Naive B cell (primary cell): ENCODE measurements around the gene ALG14. TPM values are rescaled to one million over a fixed set of nuclear protein-coding genes. Genes with fewer than 3 reads are reported as not detected.
"Not testable (repeated sequence)": the region's sequence is repeated elsewhere in the genome, so short reads cannot be mapped to it uniquely, and the experiment has no call there.

Experiments
- ATAC-seq, 2 donors: fragments of 150-1000 bp; cut with Tn5 transposase; 2 replicates each; pipeline ENCODE4 v1.10.0; 2021; ENCODE audit warnings: low read depth in 2 of 2, mild to moderate bottlenecking in 2 of 2, moderate library complexity in 2 of 2
- DNase-seq: peaks from one replicate; pipeline ENCODE4 v3.0.0; 2022
- H3K27ac Mint-ChIP-seq, 6 donors: one replicate each; pipeline ENCODE4 v1.8.0; 2020 to 2022; ENCODE audit warnings: mild to moderate bottlenecking in 6 of 6, mixed read lengths in 6 of 6, moderate library complexity in 5 of 6, inconsistent platforms in 2 of 6
- H3K27me3 Mint-ChIP-seq, 3 donors: one replicate each; pipeline ENCODE4 v1.8.0; 2021 to 2022; ENCODE audit warnings: mixed read lengths in 3 of 3, mild to moderate bottlenecking in 1 of 3
- H3K36me3 Mint-ChIP-seq, 2 donors: one replicate each; pipeline ENCODE4 v1.8.0; 2020 to 2022; ENCODE audit warnings: mixed read lengths in 2 of 2, inconsistent platforms in 1 of 2, mild to moderate bottlenecking in 1 of 2
- H3K4me1 Mint-ChIP-seq, 3 donors: one replicate each; pipeline ENCODE4 v1.8.0; 2020 to 2022; ENCODE audit warnings: mixed read lengths in 3 of 3, inconsistent platforms in 1 of 3, mild to moderate bottlenecking in 1 of 3, moderate library complexity in 1 of 3
- H3K4me3 Mint-ChIP-seq, 8 donors: one replicate each; pipeline ENCODE4 v1.8.0; 2020 to 2022; ENCODE audit warnings: mild to moderate bottlenecking in 8 of 8, mixed read lengths in 8 of 8, moderate library complexity in 8 of 8, inconsistent platforms in 2 of 8
- H3K9me3 Mint-ChIP-seq, 7 donors: one replicate each; pipeline ENCODE4 v1.8.0; 2020 to 2022; ENCODE audit warnings: mixed read lengths in 7 of 7, mild to moderate bottlenecking in 5 of 7, inconsistent platforms in 2 of 7, moderate library complexity in 1 of 7
- polyA plus RNA-seq, 6 donors: library from polyadenylated mRNA; unstranded; fragments of 300-500 nt; fragmentation: Illumina TruSeq; gene quantifications; one replicate each; pipeline ENCODE4 v1.2.3, GENCODE V29; 2021; ENCODE audit warnings: low read depth in 6 of 6

Gene ALG14
- polyA plus RNA-seq, 6 donors from 2014 or later: 1.5 to 20.7 (median 6.0) TPM

DNA sequence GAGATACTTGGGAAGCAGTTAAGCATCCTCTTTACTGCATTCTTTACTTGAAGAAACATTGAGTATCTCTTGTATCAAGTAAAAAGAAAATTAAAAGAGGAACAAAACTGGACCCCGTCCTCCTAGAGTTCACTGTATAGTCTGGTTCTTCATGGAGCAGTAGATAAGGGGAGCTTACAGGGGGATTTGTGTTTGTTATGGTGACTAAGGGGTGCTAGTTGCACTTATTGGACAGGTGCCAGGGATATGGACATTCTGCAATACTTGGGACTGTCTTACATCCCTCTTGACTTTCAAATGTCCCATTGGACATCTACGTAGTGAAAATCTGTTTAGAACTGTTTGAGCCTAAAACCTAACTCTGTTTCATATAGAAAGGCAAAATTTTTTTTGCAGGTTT is 67.2 kb downstream of the ALG14 start:
- no peak for ATAC-seq
- Mint-ChIP-seq H3K9me3 (no peaks in the 10 kb centered on the region), H3K27ac (peak overlapping the region in 1 of 6 donors; percentile 2), H3K36me3 (no peaks in the 10 kb centered on the region), H3K4me3 (no peak overlapping the region), H3K4me1 (peaks cover 3 to 5% (median 3%) of the 10 kb centered on the region in 3 donors), H3K27me3 (no peaks in the 10 kb centered on the region)
- DNase-seq: no peak

DNA sequence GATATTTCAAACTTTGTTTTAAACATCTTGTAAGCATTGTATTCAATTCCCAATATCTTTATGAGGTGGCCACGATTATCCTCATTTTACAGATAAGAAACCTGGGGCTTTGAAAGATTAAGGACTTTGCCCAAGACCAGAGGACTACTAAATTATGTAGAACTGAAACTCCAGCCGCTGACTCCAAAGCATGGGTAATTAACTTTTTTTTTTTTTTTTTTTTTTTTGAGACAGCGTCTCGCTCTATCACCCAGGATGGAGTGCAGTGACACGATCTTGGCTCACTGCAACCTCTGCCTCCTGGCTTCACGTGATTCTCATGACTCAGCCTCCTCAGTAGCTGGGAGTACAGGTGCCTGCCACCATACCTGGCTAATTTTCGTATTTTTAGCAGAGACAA is 68.7 kb downstream of the ALG14 start:
- Mint-ChIP-seq H3K27ac (no peak overlapping the region), H3K4me1 (peaks cover 3 to 5% (median 3%) of the 10 kb centered on the region in 3 donors)
- peak in 1 of 2 donors; percentile 35 for ATAC-seq

GRCh38 chr1:95003433-95003738 is 69.4 kb downstream of the ALG14 start:
- no peak for ATAC-seq
- no peak overlapping the region for H3K27ac Mint-ChIP-seq
- DNase-seq: no peak
- no peaks in the 10 kb centered on the region for H3K27me3 Mint-ChIP-seq
- peaks cover 3 to 5% (median 3%) of the 10 kb centered on the region in 3 donors for H3K4me1 Mint-ChIP-seq
- H3K9me3 Mint-ChIP-seq: no peaks in the 10 kb centered on the region
- no peaks in the 10 kb centered on the region for H3K36me3 Mint-ChIP-seq
- H3K4me3 Mint-ChIP-seq: no peak overlapping the region

More for the DNA sequence above, 68.7 kb downstream of the ALG14 start:
- Mint-ChIP-seq H3K27me3 (no peaks in the 10 kb centered on the region), H3K9me3 (no peaks in the 10 kb centered on the region), H3K36me3 (no peaks in the 10 kb centered on the region), H3K4me3 (no peak overlapping the region)
- DNase-seq: no peak

DNA sequence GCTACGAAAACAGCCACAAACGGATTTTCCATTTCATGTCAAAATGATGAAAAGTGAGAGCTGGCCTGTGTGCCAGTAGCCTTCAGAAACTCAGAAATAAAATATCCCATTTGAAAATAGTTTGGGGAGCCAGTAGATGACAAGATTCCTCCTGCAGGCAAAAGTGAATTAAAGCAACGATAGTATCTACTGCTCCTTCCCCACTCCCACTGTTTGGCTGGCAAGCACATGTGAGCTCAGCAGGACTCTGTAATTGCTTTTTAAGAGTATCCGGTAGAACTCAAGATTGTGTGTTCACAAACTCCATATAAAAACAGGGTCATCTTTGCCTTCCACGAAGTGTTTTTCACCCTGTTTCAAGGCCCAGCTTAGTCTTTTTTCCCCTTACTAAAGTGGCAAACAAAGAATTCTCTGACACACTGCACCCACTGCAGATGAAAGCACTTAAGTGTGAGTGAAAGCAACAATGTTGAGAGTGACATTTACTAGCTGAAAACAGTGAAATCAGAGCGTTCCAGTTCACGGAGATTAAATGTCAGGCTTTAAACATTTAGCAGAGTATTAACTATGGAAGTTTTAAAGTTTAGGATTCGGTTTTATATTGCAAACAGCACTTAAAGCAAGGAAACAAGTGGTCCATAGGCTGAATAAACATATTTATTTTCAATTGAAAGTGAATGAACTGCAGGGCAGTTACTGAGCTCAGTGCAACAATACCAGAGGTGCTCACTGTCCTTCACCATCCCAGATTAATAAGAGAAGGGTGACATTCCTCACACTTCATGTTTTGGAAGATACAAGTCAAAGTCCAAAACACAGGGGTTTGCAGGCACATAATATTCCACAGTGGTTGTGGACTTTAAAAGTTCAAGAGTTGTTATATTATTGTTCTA is 70.0 kb downstream of the ALG14 start:
- peaks cover 3 to 5% (median 3%) of the 10 kb centered on the region in 3 donors for H3K4me1 Mint-ChIP-seq
- H3K27ac Mint-ChIP-seq: no peak overlapping the region
- no peaks in the 10 kb centered on the region for H3K36me3 Mint-ChIP-seq
- no peak for DNase-seq
- H3K9me3 Mint-ChIP-seq: no peaks in the 10 kb centered on the region
- no peak for ATAC-seq
- H3K27me3 Mint-ChIP-seq: no peaks in the 10 kb centered on the region
- H3K4me3 Mint-ChIP-seq: no peak overlapping the region

GRCh38 chr1:95002164-95002539 is 70.6 kb downstream of the ALG14 start:
- Mint-ChIP-seq H3K9me3 (no peaks in the 10 kb centered on the region), H3K27ac (peak overlapping the region in 1 of 6 donors; percentile 64)
- no peak for DNase-seq

DNA sequence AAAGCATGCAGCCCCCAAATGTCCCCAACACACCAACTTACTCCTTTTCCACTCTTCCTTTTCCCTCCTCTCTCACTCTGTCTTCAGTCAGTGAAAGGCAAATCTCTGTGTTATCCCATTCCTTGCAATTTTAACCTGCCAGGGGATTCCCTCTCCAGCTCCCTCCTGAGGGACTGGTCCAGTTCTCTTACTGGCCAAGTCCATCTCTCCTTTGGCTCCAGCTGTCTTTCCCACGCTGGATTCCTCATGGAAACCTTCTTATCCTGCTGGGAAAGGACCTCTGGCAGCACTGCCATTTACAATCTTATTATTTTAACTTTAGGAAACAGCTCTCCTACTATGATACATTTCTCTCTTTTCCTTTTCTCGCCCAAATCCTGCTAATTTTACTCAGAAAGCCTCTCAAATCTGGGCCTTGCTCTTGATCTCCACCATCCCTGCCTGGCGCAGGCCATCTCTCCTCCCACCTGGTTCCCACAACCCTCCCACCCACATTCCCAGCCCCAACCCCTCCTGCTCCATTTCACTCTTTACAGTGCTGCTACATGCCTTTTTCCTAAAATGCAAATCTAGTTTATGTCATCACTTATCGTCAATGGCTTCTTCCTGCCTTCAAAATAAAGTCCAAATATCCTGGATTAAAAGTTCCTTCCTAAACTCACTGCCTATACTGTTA is 73.2 kb downstream of the ALG14 start:
- no peaks in the 10 kb centered on the region for H3K9me3 Mint-ChIP-seq
- no peak for ATAC-seq
- H3K27ac Mint-ChIP-seq: peak overlapping the region in 3 of 6 donors; percentile 2 to 88 (median 63)
- no peaks in the 10 kb centered on the region for H3K27me3 Mint-ChIP-seq
- no peaks in the 10 kb centered on the region for H3K36me3 Mint-ChIP-seq
- no peak overlapping the region for H3K4me3 Mint-ChIP-seq
- peaks cover 3 to 11% (median 7%) of the 10 kb centered on the region in 3 donors for H3K4me1 Mint-ChIP-seq
- DNase-seq: no peak

More at GRCh38 chr1:95002164-95002539, 70.6 kb downstream of the ALG14 start:
- Mint-ChIP-seq H3K36me3 (no peaks in the 10 kb centered on the region), H3K4me1 (peaks cover 3 to 5% (median 3%) of the 10 kb centered on the region in 3 donors), H3K27me3 (no peaks in the 10 kb centered on the region), H3K4me3 (no peak overlapping the region)
- ATAC-seq: no peak

- DNase-seq: no peak
These were observed 74.0 kb downstream of the ALG14 start for GRCh38 chr1:94998748-94999147.

DNA sequence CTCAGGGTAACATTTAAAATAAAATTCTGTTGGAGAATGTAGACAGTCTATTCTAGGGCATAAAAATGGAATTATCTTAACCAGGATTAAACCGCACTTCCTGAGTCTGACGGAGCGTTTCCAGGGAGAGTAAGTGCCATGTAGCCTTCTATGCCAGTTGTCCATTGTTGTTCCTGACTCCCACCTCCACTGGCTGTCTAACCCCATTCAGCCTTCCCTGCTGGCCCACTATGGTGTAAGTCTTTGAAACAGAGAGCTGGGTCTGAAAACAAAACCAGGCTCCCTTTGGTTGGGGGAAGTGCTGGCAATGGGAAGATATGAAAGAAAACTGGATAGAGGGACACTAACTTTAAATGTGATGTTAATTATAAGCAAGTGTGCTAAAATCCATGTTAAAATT is 74.6 kb downstream of the ALG14 start:
- Mint-ChIP-seq H3K27ac (no peak overlapping the region), H3K36me3 (no peaks in the 10 kb centered on the region), H3K4me1 (peaks cover 0 to 6% (median 4%) of the 10 kb centered on the region in 3 donors), H3K9me3 (no peaks in the 10 kb centered on the region), H3K4me3 (no peak overlapping the region), H3K27me3 (no peaks in the 10 kb centered on the region)
- ATAC-seq: no peak
- DNase-seq: no peak

More at GRCh38 chr1:94998748-94999147, 74.0 kb downstream of the ALG14 start:
- Mint-ChIP-seq H3K27ac (no peak overlapping the region), H3K27me3 (no peaks in the 10 kb centered on the region), H3K4me3 (no peak overlapping the region), H3K36me3 (no peaks in the 10 kb centered on the region), H3K4me1 (peaks cover 0 to 7% (median 4%) of the 10 kb centered on the region in 3 donors), H3K9me3 (no peaks in the 10 kb centered on the region)
- no peak for ATAC-seq

DNA sequence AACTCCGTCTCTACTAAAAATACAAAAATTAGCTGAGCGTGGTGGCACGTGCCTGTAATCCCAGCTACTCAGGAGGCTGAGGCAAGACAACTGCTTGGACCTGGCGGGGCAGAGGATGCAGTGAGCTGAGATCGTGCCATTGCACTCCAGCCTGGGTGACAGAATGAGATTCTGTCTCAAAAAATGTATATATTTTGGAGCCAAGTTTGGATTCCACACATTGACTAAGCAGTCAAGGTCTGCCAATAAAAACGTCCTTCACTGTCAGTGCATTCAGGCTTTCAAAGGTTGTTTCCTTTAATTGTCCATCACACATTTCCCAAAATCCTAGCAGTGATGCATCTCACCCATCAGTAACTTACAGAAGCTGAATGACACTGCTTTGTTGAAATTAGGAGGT is 77.2 kb downstream of the ALG14 start:
- ATAC-seq, H3K9me3 Mint-ChIP-seq, H3K27me3 Mint-ChIP-seq, H3K36me3 Mint-ChIP-seq, H3K4me3 Mint-ChIP-seq, DNase-seq, H3K4me1 Mint-ChIP-seq: not testable (repeated sequence)
- peak overlapping the region in 2 of 6 donors; percentile 26 to 86 for H3K27ac Mint-ChIP-seq

DNA sequence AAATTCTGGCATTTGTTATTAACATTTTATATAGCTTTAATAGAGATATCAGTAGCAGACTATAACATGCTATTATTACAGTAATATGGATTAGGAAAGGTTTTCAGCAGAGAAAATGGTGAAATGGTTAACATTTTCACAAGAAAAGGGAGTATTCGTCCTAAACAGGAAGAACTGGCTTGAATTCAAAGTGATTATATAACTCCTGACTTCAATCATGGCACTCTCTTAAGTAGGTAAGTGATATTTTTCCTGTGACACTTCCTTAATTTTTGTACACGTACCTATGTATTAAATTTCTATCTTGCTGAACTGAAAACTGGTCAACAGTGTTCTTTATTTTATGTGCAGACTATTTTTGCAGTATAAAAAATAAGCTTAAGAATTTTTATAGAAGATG is 77.9 kb downstream of the ALG14 start:
- no peak for DNase-seq
- H3K4me1 Mint-ChIP-seq: peaks cover 0 to 6% (median 6%) of the 10 kb centered on the region in 3 donors
- H3K27ac Mint-ChIP-seq: peak overlapping the region in 1 of 6 donors; percentile 3
- no peak for ATAC-seq
- H3K27me3 Mint-ChIP-seq: no peaks in the 10 kb centered on the region
- no peak overlapping the region for H3K4me3 Mint-ChIP-seq
- no peaks in the 10 kb centered on the region for H3K36me3 Mint-ChIP-seq
- no peaks in the 10 kb centered on the region for H3K9me3 Mint-ChIP-seq

GRCh38 chr1:94993931-94994645 is 78.7 kb downstream of the ALG14 start:
- no peak overlapping the region for H3K4me3 Mint-ChIP-seq
- H3K27ac Mint-ChIP-seq: peak overlapping the region in 2 of 6 donors; percentile 40 to 52
- H3K27me3 Mint-ChIP-seq: no peaks in the 10 kb centered on the region
- peaks cover 0 to 9% (median 6%) of the 10 kb centered on the region in 3 donors for H3K4me1 Mint-ChIP-seq
- H3K36me3 Mint-ChIP-seq: no peaks in the 10 kb centered on the region
- DNase-seq (no peak), ATAC-seq (no peak)
- no peaks in the 10 kb centered on the region for H3K9me3 Mint-ChIP-seq

- Mint-ChIP-seq H3K27me3 (no peaks in the 10 kb centered on the region), H3K36me3 (peaks cover 0 to 4% of the 10 kb centered on the region in 2 donors), H3K4me3 (no peak overlapping the region), H3K27ac (no peak overlapping the region), H3K9me3 (no peaks in the 10 kb centered on the region), H3K4me1 (peaks cover 3 to 13% (median 11%) of the 10 kb centered on the region in 3 donors)
- ATAC-seq: no peak
- DNase-seq: no peak
These were observed 79.7 kb downstream of the ALG14 start for GRCh38 chr1:94992863-94993563.

DNA sequence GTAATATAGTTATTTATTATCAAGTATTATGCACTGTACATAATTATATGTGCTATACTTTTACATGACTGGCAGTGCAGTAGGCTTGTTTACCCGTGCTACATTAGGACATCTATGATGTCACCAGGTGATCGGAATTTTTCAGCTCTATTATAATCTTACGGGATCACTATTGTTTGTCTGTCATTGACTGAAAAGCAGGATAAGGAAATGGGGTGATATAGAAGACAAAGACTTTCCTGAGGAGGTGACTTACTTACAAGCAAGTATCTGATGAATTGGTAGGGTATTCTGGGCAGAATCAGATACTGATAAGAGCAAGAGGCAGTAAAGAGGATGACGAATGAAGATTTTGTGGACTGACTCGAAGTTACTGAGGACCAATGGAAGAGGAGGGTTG is 80.6 kb downstream of the ALG14 start:
- H3K9me3 Mint-ChIP-seq: no peaks in the 10 kb centered on the region
- peak overlapping the region in 1 of 6 donors; percentile 39 for H3K27ac Mint-ChIP-seq
- H3K4me3 Mint-ChIP-seq: no peak overlapping the region
- peaks cover 12 to 19% (median 13%) of the 10 kb centered on the region in 3 donors for H3K4me1 Mint-ChIP-seq
- H3K36me3 Mint-ChIP-seq: peaks cover 0 to 9% of the 10 kb centered on the region in 2 donors
- no peak for ATAC-seq
- DNase-seq: no peak
- H3K27me3 Mint-ChIP-seq: no peaks in the 10 kb centered on the region
